Ishikawa (cell line): Measurements from ENCODE around the gene SRPRB.

Experiments used
- CEBPB ChIP-seq: IDR thresholded peaks from 2 replicates; pipeline ENCODE4 v1.6.1; 2012
- CREB1 ChIP-seq: IDR thresholded peaks from 2 replicates; pipeline ENCODE4 v1.6.1; 2012; ENCODE audit warnings: low read depth
- EGR1 ChIP-seq: IDR thresholded peaks from 2 replicates; pipeline ENCODE4 v1.6.1; 2012
- EP300 ChIP-seq: IDR thresholded peaks from 2 replicates; pipeline ENCODE4 v1.6.1; 2012; ENCODE audit warnings: borderline replicate concordance
- FOXM1 ChIP-seq: IDR thresholded peaks from 2 replicates; pipeline ENCODE4 v1.6.1; 2012; ENCODE audit warnings: low read depth, borderline replicate concordance
- NFIC ChIP-seq: IDR thresholded peaks from 2 replicates; pipeline ENCODE4 v1.6.1; 2012
- RAD21 ChIP-seq: IDR thresholded peaks from 2 replicates; pipeline ENCODE4 v1.6.1; 2012; ENCODE audit warnings: low read depth
- TAF1 ChIP-seq: IDR thresholded peaks from 2 replicates; pipeline ENCODE4 v1.6.1; 2012; ENCODE audit warnings: low read depth, mild to moderate bottlenecking
- TCF12 ChIP-seq: IDR thresholded peaks from 2 replicates; pipeline ENCODE4 v1.6.1; 2012; ENCODE audit warnings: low read depth
- TEAD4 ChIP-seq: IDR thresholded peaks from 2 replicates; pipeline ENCODE4 v1.6.1; 2012
- YY1 ChIP-seq: IDR thresholded peaks from 2 replicates; pipeline ENCODE4 v1.6.1; 2012; ENCODE audit warnings: low read depth
- ZBTB7A ChIP-seq: IDR thresholded peaks from 2 replicates; pipeline ENCODE4 v1.6.1; 2012; ENCODE audit warnings: low read depth
- TF ChIP-seq, protein P1 (sequence below): IDR thresholded peaks from 2 replicates; pipeline ENCODE4 v1.6.1; 2012
- TF ChIP-seq, protein P2 (sequence below): IDR thresholded peaks from 2 replicates; pipeline ENCODE4 v1.6.1; 2012
- TF ChIP-seq, protein P3 (sequence below): IDR thresholded peaks from 2 replicates; pipeline ENCODE4 v1.6.1; 2012; ENCODE audit warnings: low read depth, mild to moderate bottlenecking

SRPRB gene

DNA sequence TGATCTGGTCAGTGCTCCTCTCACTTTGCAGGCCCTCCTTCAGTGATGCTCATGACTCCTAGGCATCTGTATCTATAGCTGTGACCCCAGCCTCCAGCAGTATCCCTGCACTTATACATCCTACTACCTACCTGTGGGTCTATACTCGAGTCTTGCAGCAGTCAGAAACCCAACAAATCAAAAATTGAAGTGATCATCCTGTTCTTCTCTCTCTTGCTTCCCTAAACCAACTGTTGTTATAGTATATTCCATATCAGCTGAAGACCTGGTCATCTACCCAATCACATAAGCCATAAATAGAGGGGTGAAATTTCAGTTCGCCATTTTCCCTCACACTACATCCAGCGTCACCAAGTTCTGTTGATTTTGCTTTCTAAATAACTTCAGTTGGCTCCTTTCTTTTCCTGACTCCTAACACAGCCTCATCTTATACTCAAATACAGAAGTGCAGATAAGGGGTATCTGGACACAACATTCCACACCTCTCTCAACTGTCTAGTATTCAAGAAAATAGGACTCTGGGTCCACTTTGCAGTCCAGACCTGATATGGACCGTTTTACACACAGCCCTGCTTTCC, 25.9 kb upstream of the SRPRB start:
- TF ChIP-seq EGR1: no peak
- no peak for TF ChIP-seq EP300
- no peak for TF ChIP-seq ZBTB7A
- no peak for TF ChIP-seq NFIC
- TF ChIP-seq, protein P1, sequence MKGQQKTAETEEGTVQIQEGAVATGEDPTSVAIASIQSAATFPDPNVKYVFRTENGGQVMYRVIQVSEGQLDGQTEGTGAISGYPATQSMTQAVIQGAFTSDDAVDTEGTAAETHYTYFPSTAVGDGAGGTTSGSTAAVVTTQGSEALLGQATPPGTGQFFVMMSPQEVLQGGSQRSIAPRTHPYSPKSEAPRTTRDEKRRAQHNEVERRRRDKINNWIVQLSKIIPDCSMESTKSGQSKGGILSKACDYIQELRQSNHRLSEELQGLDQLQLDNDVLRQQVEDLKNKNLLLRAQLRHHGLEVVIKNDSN: no peak
- no peak for TF ChIP-seq RAD21
- TF ChIP-seq TEAD4: no peak
- TF ChIP-seq CREB1: no peak
- TF ChIP-seq, protein P2, sequence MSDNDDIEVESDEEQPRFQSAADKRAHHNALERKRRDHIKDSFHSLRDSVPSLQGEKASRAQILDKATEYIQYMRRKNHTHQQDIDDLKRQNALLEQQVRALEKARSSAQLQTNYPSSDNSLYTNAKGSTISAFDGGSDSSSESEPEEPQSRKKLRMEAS: no peak
- TF ChIP-seq TAF1: no peak
- TF ChIP-seq CEBPB: no peak
- TF ChIP-seq YY1: no peak

DNA sequence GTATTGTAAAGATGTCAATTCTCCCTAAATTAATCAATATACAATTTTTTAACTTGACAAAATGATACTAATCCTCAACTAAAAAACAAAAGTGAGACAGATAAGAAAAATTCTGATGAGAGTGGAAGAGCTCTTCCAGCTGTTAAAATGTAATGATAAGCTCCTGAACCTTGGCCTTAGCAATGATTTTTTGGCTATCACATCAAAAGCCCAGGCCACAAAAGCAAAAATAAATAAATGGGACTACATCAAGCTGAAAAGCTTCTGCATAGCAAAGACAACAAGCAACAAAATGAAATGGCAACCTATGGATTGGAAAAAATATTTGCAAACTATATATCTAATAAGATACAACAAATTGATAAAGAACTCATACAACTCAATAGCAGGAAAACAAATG, 24.0 kb upstream of the SRPRB start:
- TF ChIP-seq FOXM1 (no peak), EP300 (no peak), CEBPB (no peak), YY1 (no peak), CREB1 (no peak), TEAD4 (no peak), EGR1 (no peak), RAD21 (no peak), NFIC (no peak), TAF1 (no peak), TCF12 (no peak), ZBTB7A (no peak)
- TF ChIP-seq, protein P3, sequence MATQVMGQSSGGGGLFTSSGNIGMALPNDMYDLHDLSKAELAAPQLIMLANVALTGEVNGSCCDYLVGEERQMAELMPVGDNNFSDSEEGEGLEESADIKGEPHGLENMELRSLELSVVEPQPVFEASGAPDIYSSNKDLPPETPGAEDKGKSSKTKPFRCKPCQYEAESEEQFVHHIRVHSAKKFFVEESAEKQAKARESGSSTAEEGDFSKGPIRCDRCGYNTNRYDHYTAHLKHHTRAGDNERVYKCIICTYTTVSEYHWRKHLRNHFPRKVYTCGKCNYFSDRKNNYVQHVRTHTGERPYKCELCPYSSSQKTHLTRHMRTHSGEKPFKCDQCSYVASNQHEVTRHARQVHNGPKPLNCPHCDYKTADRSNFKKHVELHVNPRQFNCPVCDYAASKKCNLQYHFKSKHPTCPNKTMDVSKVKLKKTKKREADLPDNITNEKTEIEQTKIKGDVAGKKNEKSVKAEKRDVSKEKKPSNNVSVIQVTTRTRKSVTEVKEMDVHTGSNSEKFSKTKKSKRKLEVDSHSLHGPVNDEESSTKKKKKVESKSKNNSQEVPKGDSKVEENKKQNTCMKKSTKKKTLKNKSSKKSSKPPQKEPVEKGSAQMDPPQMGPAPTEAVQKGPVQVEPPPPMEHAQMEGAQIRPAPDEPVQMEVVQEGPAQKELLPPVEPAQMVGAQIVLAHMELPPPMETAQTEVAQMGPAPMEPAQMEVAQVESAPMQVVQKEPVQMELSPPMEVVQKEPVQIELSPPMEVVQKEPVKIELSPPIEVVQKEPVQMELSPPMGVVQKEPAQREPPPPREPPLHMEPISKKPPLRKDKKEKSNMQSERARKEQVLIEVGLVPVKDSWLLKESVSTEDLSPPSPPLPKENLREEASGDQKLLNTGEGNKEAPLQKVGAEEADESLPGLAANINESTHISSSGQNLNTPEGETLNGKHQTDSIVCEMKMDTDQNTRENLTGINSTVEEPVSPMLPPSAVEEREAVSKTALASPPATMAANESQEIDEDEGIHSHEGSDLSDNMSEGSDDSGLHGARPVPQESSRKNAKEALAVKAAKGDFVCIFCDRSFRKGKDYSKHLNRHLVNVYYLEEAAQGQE: no peak
- TF ChIP-seq, protein P2: no peak
- TF ChIP-seq, protein P1: no peak

DNA sequence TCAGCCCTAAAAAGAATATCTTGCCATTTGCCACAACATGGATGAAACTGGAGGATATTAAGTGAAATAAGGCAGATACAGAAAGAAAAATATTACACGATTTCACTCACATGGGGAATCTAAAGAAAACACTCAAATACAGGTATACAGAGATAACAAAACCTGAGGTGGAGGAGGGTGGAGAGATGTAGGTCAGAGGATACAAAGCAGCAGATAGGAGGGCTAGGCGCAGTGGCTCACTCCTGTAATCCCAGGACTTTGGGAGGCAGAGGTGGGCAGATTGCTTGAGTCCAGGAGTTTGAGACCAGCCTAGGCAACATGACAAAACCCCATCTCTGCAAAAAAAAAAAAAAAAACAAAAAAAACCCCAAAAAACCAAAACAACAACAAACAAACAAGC, 23.2 kb upstream of the SRPRB start:
- TF ChIP-seq EP300: no peak
- TF ChIP-seq CREB1: no peak
- TF ChIP-seq TCF12: no peak
- TF ChIP-seq CEBPB: no peak
- TF ChIP-seq, protein P3: no peak
- no peak for TF ChIP-seq TEAD4
- no peak for TF ChIP-seq YY1
- TF ChIP-seq TAF1: no peak
- TF ChIP-seq ZBTB7A: no peak
- no peak for TF ChIP-seq EGR1
- no peak for TF ChIP-seq NFIC
- TF ChIP-seq, protein P1: no peak
- no peak for TF ChIP-seq FOXM1
- no peak for TF ChIP-seq RAD21
- TF ChIP-seq, protein P2: no peak

DNA sequence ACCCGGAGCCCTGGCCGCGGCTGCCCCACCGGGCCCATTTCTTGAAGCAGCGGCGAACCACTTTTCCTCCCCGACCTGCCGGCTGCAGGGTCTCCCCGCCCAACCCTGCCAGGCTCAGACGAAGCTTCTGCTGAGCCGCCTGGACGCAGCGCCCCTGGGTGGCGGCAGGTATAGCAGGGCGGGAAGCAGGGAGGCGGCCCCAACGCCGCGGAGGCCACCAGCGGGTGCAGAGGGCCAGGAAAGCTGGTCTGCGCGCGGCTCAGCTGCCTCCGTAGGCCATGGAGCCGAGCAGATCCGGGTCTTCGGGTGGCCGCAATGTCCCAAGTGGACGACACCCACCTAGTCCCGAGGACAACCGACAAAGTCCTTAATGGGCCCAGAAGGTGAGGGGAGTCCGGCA, 21.9 kb upstream of the SRPRB start:
- TF ChIP-seq TCF12 (no peak), NFIC (no peak), EGR1 (no peak), ZBTB7A (no peak), YY1 (no peak), FOXM1 (no peak), CEBPB (no peak), CREB1 (no peak), TEAD4 (no peak), RAD21 (no peak)
- TF ChIP-seq, protein P3: no peak
- TF ChIP-seq, protein P2: no peak
